HFFc6 (cell line): Measurements from ENCODE around the gene DOCK4. TPM values are rescaled to one million over a fixed set of nuclear protein-coding genes. Genes with fewer than 3 reads are reported as not detected.

Source experiments
- DNase-seq: peaks from one replicate; pipeline ENCODE4 v3.0.0-alpha.2; 2018
- H3K27ac Mint-ChIP-seq: 2 replicates; pipeline ENCODE4 v1.8.0; 2020; ENCODE audit warnings: mild to moderate bottlenecking, mixed read lengths
- H3K27me3 Mint-ChIP-seq: 2 replicates; pipeline ENCODE4 v1.8.0; 2021; ENCODE audit warnings: mild to moderate bottlenecking, moderate library complexity, mixed read lengths; ENCODE audit not compliant: insufficient read depth
- H3K36me3 Mint-ChIP-seq: 2 replicates; pipeline ENCODE4 v1.8.0; 2021; ENCODE audit warnings: low read depth, mixed read lengths
- H3K4me1 Mint-ChIP-seq: 2 replicates; pipeline ENCODE4 v1.8.0; 2020; ENCODE audit warnings: low read depth, mixed read lengths
- H3K4me3 Mint-ChIP-seq: 2 replicates; pipeline ENCODE4 v1.8.0; 2020; ENCODE audit warnings: mild to moderate bottlenecking, moderate library complexity, mixed read lengths
- H3K9me3 Mint-ChIP-seq: 2 replicates; pipeline ENCODE4 v1.8.0; 2020; ENCODE audit warnings: mild to moderate bottlenecking, mixed read lengths
- total RNA-seq, 6 experiments: library from RNA; stranded (reverse); fragmentation: NEBNext Ultra II Directional; extraction: Animal tissue kit (Norgen Biotek cat#: 25700); gene quantifications; 2 replicates in 1 of 6; 3 replicates in 5 of 6; pipeline ENCODE4 v1.2.3, GENCODE V29; 2021
- TF ChIP-seq, protein P1 (sequence below): fragments of 200-600 bp; sonication (generic); IDR thresholded peaks from 2 replicates; pipeline ENCODE4 v1.5.0; 2021; ENCODE audit warnings: antibody characterized with exemption, mild to moderate bottlenecking

The DOCK4 gene
- total RNA-seq, 6 experiments from 2014 or later = 2.2 to 3.9 (median 3.3) TPM

GRCh38 chr7:111784296-111784695 lies 421.9 kb downstream of the DOCK4 start:
- peaks cover 21% of the 10 kb centered on the region for H3K4me1 Mint-ChIP-seq
- no peaks in the 10 kb centered on the region for H3K36me3 Mint-ChIP-seq
- H3K27me3 Mint-ChIP-seq = no peaks in the 10 kb centered on the region; the same call in 1 of the 2 replicates
- no peak overlapping the region for H3K4me3 Mint-ChIP-seq
- H3K9me3 Mint-ChIP-seq = no peaks in the 10 kb centered on the region
- H3K27ac Mint-ChIP-seq = no peak overlapping the region
- DNase-seq = no peak
- TF ChIP-seq, protein P1, sequence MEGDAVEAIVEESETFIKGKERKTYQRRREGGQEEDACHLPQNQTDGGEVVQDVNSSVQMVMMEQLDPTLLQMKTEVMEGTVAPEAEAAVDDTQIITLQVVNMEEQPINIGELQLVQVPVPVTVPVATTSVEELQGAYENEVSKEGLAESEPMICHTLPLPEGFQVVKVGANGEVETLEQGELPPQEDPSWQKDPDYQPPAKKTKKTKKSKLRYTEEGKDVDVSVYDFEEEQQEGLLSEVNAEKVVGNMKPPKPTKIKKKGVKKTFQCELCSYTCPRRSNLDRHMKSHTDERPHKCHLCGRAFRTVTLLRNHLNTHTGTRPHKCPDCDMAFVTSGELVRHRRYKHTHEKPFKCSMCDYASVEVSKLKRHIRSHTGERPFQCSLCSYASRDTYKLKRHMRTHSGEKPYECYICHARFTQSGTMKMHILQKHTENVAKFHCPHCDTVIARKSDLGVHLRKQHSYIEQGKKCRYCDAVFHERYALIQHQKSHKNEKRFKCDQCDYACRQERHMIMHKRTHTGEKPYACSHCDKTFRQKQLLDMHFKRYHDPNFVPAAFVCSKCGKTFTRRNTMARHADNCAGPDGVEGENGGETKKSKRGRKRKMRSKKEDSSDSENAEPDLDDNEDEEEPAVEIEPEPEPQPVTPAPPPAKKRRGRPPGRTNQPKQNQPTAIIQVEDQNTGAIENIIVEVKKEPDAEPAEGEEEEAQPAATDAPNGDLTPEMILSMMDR = no peak

DNA sequence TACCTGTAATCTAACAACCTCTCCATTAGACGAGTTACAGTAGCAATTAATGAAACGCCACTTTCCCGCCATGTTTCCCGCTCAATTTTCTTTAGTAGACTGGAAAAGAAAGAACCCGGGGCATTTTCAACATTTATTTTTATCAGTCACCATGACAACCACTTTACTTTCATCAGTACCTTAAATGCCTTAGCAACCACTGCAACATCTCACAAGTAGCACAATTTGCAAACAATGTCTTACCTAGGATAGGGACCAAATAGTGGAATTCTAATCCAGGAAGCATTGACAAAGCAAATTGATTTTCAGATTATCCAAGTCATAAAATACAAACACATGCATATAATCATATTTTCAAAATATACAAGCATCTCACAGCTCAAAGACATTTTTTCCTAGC lies 422.3 kb downstream of the DOCK4 start:
- Mint-ChIP-seq H3K27ac (no peak overlapping the region), H3K4me1 (peaks cover 17% of the 10 kb centered on the region), H3K4me3 (no peak overlapping the region), H3K36me3 (no peaks in the 10 kb centered on the region), H3K27me3 (no peaks in the 10 kb centered on the region; the same call in 1 of the 2 replicates), H3K9me3 (no peaks in the 10 kb centered on the region)
- TF ChIP-seq, protein P1 = no peak
- DNase-seq = no peak

DNA sequence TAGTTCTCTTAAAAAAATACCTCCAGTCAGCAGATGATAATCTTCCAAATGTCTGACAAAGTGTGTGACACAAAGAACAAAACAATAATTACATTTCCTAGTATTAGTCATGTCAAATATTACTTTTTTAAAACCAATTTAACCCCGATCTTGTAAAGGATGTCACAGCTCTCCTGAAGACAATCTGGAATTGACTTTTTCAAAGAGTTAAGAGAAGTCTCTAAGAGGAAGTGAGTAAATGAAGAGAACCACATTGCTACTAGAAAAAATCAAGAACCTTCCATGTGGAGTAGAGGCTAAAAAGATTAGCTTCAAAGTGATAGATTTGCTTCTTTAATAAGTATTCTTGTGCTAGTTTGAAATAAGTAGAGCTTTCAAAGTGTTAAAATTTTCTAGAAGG lies 425.7 kb downstream of the DOCK4 start:
- Mint-ChIP-seq H3K27ac (no peak overlapping the region), H3K4me3 (no peak overlapping the region), H3K4me1 (no peaks in the 10 kb centered on the region; the same call in 1 of the 2 replicates), H3K9me3 (no peaks in the 10 kb centered on the region; the same call in 1 of the 2 replicates), H3K36me3 (peaks cover 6% of the 10 kb centered on the region), H3K27me3 (no peaks in the 10 kb centered on the region; the same call in 1 of the 2 replicates)
- TF ChIP-seq, protein P1 = no peak
- no peak for DNase-seq

- TF ChIP-seq, protein P1 = no peak
- no peaks in the 10 kb centered on the region; the same call in 1 of the 2 replicates for H3K4me1 Mint-ChIP-seq
- no peak for DNase-seq
- peaks cover 6% of the 10 kb centered on the region for H3K36me3 Mint-ChIP-seq
- H3K27me3 Mint-ChIP-seq = no peaks in the 10 kb centered on the region; the same call in 1 of the 2 replicates
- no peaks in the 10 kb centered on the region; the same call in 1 of the 2 replicates for H3K9me3 Mint-ChIP-seq
- H3K4me3 Mint-ChIP-seq = no peak overlapping the region
- no peak overlapping the region for H3K27ac Mint-ChIP-seq
These were observed 431.0 kb downstream of the DOCK4 start for GRCh38 chr7:111775206-111775605.

- H3K4me1 Mint-ChIP-seq = no peaks in the 10 kb centered on the region; the same call in 1 of the 2 replicates
- H3K27me3 Mint-ChIP-seq = no peaks in the 10 kb centered on the region; the same call in 1 of the 2 replicates
- H3K4me3 Mint-ChIP-seq = no peak overlapping the region
- TF ChIP-seq, protein P1 = no peak
- peaks cover 6% of the 10 kb centered on the region for H3K36me3 Mint-ChIP-seq
- no peaks in the 10 kb centered on the region; the same call in 1 of the 2 replicates for H3K9me3 Mint-ChIP-seq
- DNase-seq = no peak
- H3K27ac Mint-ChIP-seq = no peak overlapping the region
These were observed 433.5 kb downstream of the DOCK4 start for GRCh38 chr7:111772716-111773115.
